Muscle of leg (tissue), 11 donors: ENCODE data around the gene ABCC2. TPM values are rescaled to one million over a fixed set of nuclear protein-coding genes. Genes with fewer than 3 reads are reported as not detected.

Source experiments
- DNase-seq: peaks from one replicate; pipeline ENCODE4 v3.0.0; 2013
- H3K27ac ChIP-seq: one replicate; pipeline ENCODE4 v1.5.1; 2013; ENCODE audit warnings: mild to moderate bottlenecking, low read length, control low read depth
- H3K27me3 ChIP-seq: one replicate; pipeline ENCODE4 v1.6.1; 2013; ENCODE audit warnings: low read length; ENCODE audit not compliant: control insufficient read depth, insufficient read depth
- H3K36me3 ChIP-seq: one replicate; pipeline ENCODE4 v1.6.1; 2013; ENCODE audit warnings: low read length; ENCODE audit not compliant: control insufficient read depth, insufficient read depth
- H3K4me1 ChIP-seq: one replicate; pipeline ENCODE4 v1.6.1; 2013; ENCODE audit warnings: low read length; ENCODE audit not compliant: control insufficient read depth, insufficient read depth
- H3K4me3 ChIP-seq: one replicate; pipeline ENCODE4 v1.5.1; 2013; ENCODE audit warnings: low read length, control low read depth
- H3K9me3 ChIP-seq: replicated peaks from 2 replicates; pipeline ENCODE4 v1.6.1; 2013; ENCODE audit warnings: low read depth, low read length; ENCODE audit not compliant: control insufficient read depth
- WGBS: methylation state at CpG from one replicate; pipeline ENCODE4 v1.1.5; 2013; ENCODE audit warnings: missing lambda C conversion rate; ENCODE audit not compliant: insufficient coverage; 5-methylcytosine and 5-hydroxymethylcytosine counted together
- polyA plus RNA-seq, 8 donors: library from polyadenylated mRNA; unstranded; fragments of 120-200 nt; gene quantifications; one replicate each; pipeline versions ENCODE4 v1.2.1 to v1.2.3, GENCODE V29; 2013; ENCODE audit warnings: inconsistent platforms in 1 of 8, low replicate concordance in 1 of 8; ENCODE audit not compliant: insufficient read length in 8 of 8, insufficient read depth in 1 of 8
- total RNA-seq: library from RNA; stranded (reverse); fragments of 120-200 nt; gene quantifications from one replicate; pipeline ENCODE4 v1.2.4, GENCODE V29; 2013

The ABCC2 gene
- total and polyA plus RNA-seq, 9 donors = 0.42 to 4.0 (median 0.74) TPM

GRCh38 chr10:99787311-99787710 lies 4.9 kb downstream of the ABCC2 start:
- no peaks in the 10 kb centered on the region for H3K9me3 ChIP-seq
- DNase-seq = no peak
- H3K4me1 ChIP-seq = no peaks in the 10 kb centered on the region
- WGBS = no CpG with 5 or more reads among the region's 5 CpGs
- no peaks in the 10 kb centered on the region for H3K27me3 ChIP-seq
- H3K36me3 ChIP-seq = no peaks in the 10 kb centered on the region
- no peak overlapping the region for H3K27ac ChIP-seq
- H3K4me3 ChIP-seq = no peak overlapping the region

DNA sequence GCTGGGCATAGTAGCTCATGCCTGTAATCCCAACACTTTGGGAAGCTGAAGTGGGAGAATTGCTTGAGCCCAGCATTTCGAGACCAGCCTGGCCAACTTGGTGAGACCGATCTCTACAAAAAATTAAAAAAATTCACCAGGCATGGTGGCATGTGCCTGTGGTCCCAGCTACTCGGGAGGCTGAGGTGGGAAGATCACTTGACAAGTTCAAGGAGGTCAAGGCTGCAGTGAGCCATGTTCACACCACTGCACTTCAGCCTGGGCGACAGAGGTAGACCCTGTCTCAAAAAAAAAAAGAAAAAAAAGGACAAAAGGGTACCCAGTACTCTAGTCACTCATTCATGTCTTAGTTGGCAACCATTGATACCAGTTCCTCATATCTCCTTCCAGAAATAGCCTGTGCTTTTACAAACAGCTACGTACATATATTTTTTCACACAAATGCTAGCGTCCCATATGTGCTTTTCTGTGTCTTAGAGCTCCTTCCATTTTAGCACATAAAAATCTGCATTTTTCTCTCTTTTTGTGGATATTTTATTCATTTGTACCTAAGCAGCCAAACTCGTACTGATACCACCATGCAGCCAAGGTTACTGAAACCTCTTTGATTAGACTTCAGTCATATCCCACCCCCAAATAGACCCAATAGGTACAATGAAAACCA lies 5.5 kb downstream of the ABCC2 start:
- no peaks in the 10 kb centered on the region for H3K36me3 ChIP-seq
- no peaks in the 10 kb centered on the region for H3K9me3 ChIP-seq
- H3K4me3 ChIP-seq = no peak overlapping the region
- WGBS = no CpG with 5 or more reads among the region's 7 CpGs
- peak overlapping the region; percentile 7 for H3K27ac ChIP-seq
- H3K4me1 ChIP-seq = no peaks in the 10 kb centered on the region
- no peak for DNase-seq
- no peaks in the 10 kb centered on the region for H3K27me3 ChIP-seq

DNA sequence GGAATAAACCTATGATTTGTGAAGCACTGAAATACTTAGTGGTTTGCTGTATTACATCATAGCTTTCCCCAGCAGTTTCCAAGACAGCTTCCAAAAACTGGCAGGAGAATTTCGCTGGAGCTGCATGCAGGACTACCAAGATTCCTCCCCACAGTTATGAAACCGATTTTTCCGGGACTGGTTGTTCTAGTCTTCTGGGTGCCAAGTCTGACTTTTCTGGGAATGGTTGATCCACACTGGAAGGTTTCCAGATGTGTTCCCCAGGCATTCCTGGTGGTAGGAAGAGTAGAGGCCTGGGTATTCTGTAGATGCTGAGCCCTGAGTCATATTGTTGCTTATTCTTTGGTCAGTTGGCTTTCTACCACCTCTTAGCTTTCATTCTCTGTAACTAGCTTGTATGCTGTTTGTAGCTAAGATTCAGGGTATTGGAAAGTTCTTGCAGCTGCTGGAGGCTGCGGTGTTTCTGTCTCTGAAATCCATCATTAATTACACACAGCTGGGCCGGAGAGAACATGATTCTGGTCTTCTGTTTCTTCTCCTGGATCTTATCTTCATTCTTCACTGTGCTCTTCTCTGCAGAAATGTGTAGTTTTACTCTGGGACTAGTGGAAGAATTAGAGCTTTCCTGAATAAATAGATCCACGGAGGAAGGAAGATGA lies 6.3 kb downstream of the ABCC2 start:
- Histone ChIP-seq H3K4me3 (no peak overlapping the region), H3K27ac (peak overlapping the region; percentile 1), H3K9me3 (no peaks in the 10 kb centered on the region), H3K36me3 (no peaks in the 10 kb centered on the region), H3K4me1 (no peaks in the 10 kb centered on the region), H3K27me3 (no peaks in the 10 kb centered on the region)
- DNase-seq = peak; percentile 91
- 55% methylated on average over 2 of the region's 6 CpGs for WGBS

GRCh38 chr10:99791831-99792230 lies 9.4 kb downstream of the ABCC2 start:
- no peak for DNase-seq
- H3K27ac ChIP-seq = no peak overlapping the region
- H3K27me3 ChIP-seq = no peaks in the 10 kb centered on the region
- H3K9me3 ChIP-seq = no peaks in the 10 kb centered on the region
- no peaks in the 10 kb centered on the region for H3K4me1 ChIP-seq
- WGBS = 90% methylated on average over 2 of the region's 3 CpGs
- no peaks in the 10 kb centered on the region for H3K36me3 ChIP-seq
- H3K4me3 ChIP-seq = no peak overlapping the region

DNA sequence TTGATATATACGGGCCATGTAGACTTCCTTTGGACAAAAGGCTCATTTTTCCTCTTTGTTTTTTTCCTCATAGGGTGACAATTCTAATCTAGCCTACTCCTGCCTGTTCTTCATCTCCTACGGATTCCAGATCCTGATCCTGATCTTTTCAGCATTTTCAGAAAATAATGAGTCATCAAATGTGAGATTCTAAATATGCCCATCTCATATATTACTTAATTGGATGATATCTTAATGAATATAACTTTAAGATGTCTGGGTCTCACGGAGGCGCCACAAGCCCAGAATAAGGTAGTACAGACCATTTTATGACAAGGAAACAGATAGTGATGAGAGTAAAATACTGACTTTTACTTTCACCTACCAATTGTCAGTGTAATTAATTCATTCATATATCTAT lies 11.4 kb downstream of the ABCC2 start:
- Histone ChIP-seq H3K27ac (no peak overlapping the region), H3K36me3 (no peaks in the 10 kb centered on the region)
- no CpG with 5 or more reads among the region's 4 CpGs for WGBS

GRCh38 chr10:99796928-99797327 lies 14.5 kb downstream of the ABCC2 start:
- no peaks in the 10 kb centered on the region for H3K9me3 ChIP-seq
- no peaks in the 10 kb centered on the region for H3K36me3 ChIP-seq
- no peaks in the 10 kb centered on the region for H3K27me3 ChIP-seq
- no peak overlapping the region for H3K4me3 ChIP-seq
- no peaks in the 10 kb centered on the region for H3K4me1 ChIP-seq
- no peak overlapping the region for H3K27ac ChIP-seq
- 91% methylated on average over 6 of the region's 6 CpGs for WGBS
- DNase-seq = no peak

More for the DNA sequence above, 11.4 kb downstream of the ABCC2 start:
- Histone ChIP-seq H3K27me3 (no peaks in the 10 kb centered on the region), H3K9me3 (no peaks in the 10 kb centered on the region), H3K4me3 (no peak overlapping the region), H3K4me1 (no peaks in the 10 kb centered on the region)
- no peak for DNase-seq

GRCh38 chr10:99798031-99798430 lies 15.6 kb downstream of the ABCC2 start:
- Histone ChIP-seq H3K4me3 (no peak overlapping the region), H3K36me3 (no peaks in the 10 kb centered on the region), H3K27ac (no peak overlapping the region), H3K27me3 (no peaks in the 10 kb centered on the region), H3K9me3 (no peaks in the 10 kb centered on the region), H3K4me1 (no peaks in the 10 kb centered on the region)
- no peak for DNase-seq
- 85% methylated on average over 4 of the region's 4 CpGs for WGBS

GRCh38 chr10:99798920-99799319 lies 16.5 kb downstream of the ABCC2 start:
- H3K27me3 ChIP-seq = no peaks in the 10 kb centered on the region
- no peaks in the 10 kb centered on the region for H3K9me3 ChIP-seq
- no peak for DNase-seq
- no peaks in the 10 kb centered on the region for H3K4me1 ChIP-seq
- no peaks in the 10 kb centered on the region for H3K36me3 ChIP-seq
- 86% methylated on average over 2 of the region's 3 CpGs for WGBS
- no peak overlapping the region for H3K4me3 ChIP-seq
- H3K27ac ChIP-seq = no peak overlapping the region

GRCh38 chr10:99799613-99800012 lies 17.2 kb downstream of the ABCC2 start:
- no peaks in the 10 kb centered on the region for H3K4me1 ChIP-seq
- DNase-seq = no peak
- no peak overlapping the region for H3K4me3 ChIP-seq
- no peaks in the 10 kb centered on the region for H3K36me3 ChIP-seq
- H3K27me3 ChIP-seq = no peaks in the 10 kb centered on the region
- 59% methylated on average over 3 of the region's 4 CpGs for WGBS
- no peaks in the 10 kb centered on the region for H3K9me3 ChIP-seq
- H3K27ac ChIP-seq = no peak overlapping the region

DNA sequence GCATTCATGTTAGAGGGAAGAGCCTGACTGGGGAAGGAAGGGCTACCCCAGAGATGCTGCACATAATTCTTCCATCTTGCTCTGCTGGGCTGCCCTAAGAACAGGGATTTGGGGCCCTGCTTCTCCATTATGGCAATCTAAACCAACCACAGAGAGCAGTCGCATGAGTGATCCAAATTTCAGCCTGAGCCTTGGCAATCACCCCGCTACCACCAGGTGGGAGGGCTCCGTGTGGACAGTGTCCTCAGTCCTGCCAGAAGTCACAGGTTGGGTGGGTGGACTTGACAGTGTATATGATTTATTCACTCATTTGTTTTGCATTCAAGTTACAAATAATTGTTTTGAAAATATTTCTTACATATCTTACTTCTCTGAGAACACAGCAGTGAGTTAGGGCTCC lies 22.0 kb downstream of the ABCC2 start:
- no peak for DNase-seq
- H3K27ac ChIP-seq = no peak overlapping the region
- H3K36me3 ChIP-seq = no peaks in the 10 kb centered on the region
- H3K4me3 ChIP-seq = no peak overlapping the region
- no peaks in the 10 kb centered on the region for H3K4me1 ChIP-seq
- no peaks in the 10 kb centered on the region for H3K9me3 ChIP-seq
- no peaks in the 10 kb centered on the region for H3K27me3 ChIP-seq
- WGBS = no CpG with 5 or more reads among the region's 3 CpGs
